OCI-LY3 (cell line): Measurements from ENCODE around the gene COX6A2.

Experiments used
- H2AFZ ChIP-seq: fragments of 200-600, 300-600 bp; shearing (Covaris generic); 2 replicates; pipeline ENCODE4 v1.6.0; 2014; ENCODE audit warnings: antibody characterized with exemption, low read depth, low read length
- H3K27ac ChIP-seq: fragments of 200-600, 300-600 bp; sonication (generic); 2 replicates; pipeline ENCODE4 v1.5.1; 2014; ENCODE audit warnings: mild to moderate bottlenecking, low read length, moderate library complexity, mixed read lengths
- H3K27me3 ChIP-seq: fragments of 200-600, 300-600 bp; sonication (generic); 2 replicates; pipeline ENCODE4 v1.6.1; 2014; ENCODE audit warnings: low read depth, low read length, mixed read lengths
- H3K36me3 ChIP-seq: fragments of 200-600, 300-600 bp; sonication (generic); replicated peaks from 2 replicates; pipeline ENCODE3; 2014; ENCODE audit warnings: low read depth, low read length, mixed read lengths
- H3K4me1 ChIP-seq: fragments of 300-600, 200-600 bp; sonication (generic); 2 replicates; pipeline ENCODE4 v1.6.1; 2014; ENCODE audit warnings: low read length, mixed read lengths
- H3K4me2 ChIP-seq: fragments of 200-600, 300-600 bp; sonication (generic); 2 replicates; pipeline ENCODE4 v1.6.1; 2014; ENCODE audit warnings: low read length, mixed read lengths
- H3K4me3 ChIP-seq: fragments of 300-600, 200-600 bp; sonication (generic); 2 replicates; pipeline ENCODE4 v1.5.1; 2014; ENCODE audit warnings: antibody characterized with exemption, mild to moderate bottlenecking, low read length, moderate library complexity
- H3K79me2 ChIP-seq: fragments of 300-600, 200-600 bp; shearing (Covaris generic); 2 replicates; pipeline ENCODE4 v1.6.1; 2014; ENCODE audit warnings: mild to moderate bottlenecking, low read length, mixed read lengths
- H3K9ac ChIP-seq: fragments of 300-600, 200-600 bp; shearing (Covaris generic); 2 replicates; pipeline ENCODE4 v1.6.0; 2014; ENCODE audit warnings: mild to moderate bottlenecking, low read length, moderate library complexity
- H3K9me3 ChIP-seq: fragments of 200-600, 300-600 bp; shearing (Covaris generic); 2 replicates; pipeline ENCODE4 v1.6.1; 2014; ENCODE audit warnings: low read length, mixed read lengths; ENCODE audit not compliant: insufficient read depth
- H4K20me1 ChIP-seq: fragments of 200-600, 300-600 bp; sonication (generic); 2 replicates; pipeline ENCODE4 v1.6.1; 2016; ENCODE audit warnings: low read length, mixed read lengths; ENCODE audit not compliant: insufficient read depth
- CTCF ChIP-seq: fragments of 200-600, 300-600 bp; sonication (generic); IDR thresholded peaks from 2 replicates; pipeline ENCODE4 v1.5.1; 2014; ENCODE audit warnings: antibody characterized with exemption, low read length, low read depth
- EZH2phosphoT487 ChIP-seq: fragments of 200-600 bp; shearing (Covaris generic); IDR thresholded peaks from 2 replicates; pipeline ENCODE4 v1.6.1; 2018; ENCODE audit warnings: antibody characterized with exemption, mixed run types, low read depth

COX6A2 gene

GRCh38 chr16:31386157-31386984 lies 41.8 kb downstream of the COX6A2 start:
- H3K9me3 ChIP-seq, result no peaks in the 10 kb centered on the region
- 0 out of 2 replicates have a peak overlapping the region, but pooled peaks have one; percentile 3 for H3K4me2 ChIP-seq
- H3K4me3 ChIP-seq, result no peak overlapping the region
- H3K27ac ChIP-seq, result no peak overlapping the region
- peaks cover 11% of the 10 kb centered on the region for H3K4me1 ChIP-seq
- peaks cover 3% of the 10 kb centered on the region; the same call in 1 of the 2 replicates for H4K20me1 ChIP-seq
- H3K79me2 ChIP-seq, result no peaks in the 10 kb centered on the region
- H2AFZ ChIP-seq, result no peak overlapping the region
- no peaks in the 10 kb centered on the region for H3K36me3 ChIP-seq
- H3K9ac ChIP-seq, result no peak overlapping the region
- no peak for TF ChIP-seq EZH2phosphoT487
- H3K27me3 ChIP-seq, result peaks cover 13% of the 10 kb centered on the region; the same call in 1 of the 2 replicates

- Histone ChIP-seq H3K27me3 (peaks cover 13% of the 10 kb centered on the region; the same call in 1 of the 2 replicates), H3K79me2 (no peaks in the 10 kb centered on the region), H3K36me3 (no peaks in the 10 kb centered on the region), H3K4me3 (no peak overlapping the region), H3K9ac (no peak overlapping the region), H3K4me1 (peaks cover 11% of the 10 kb centered on the region), H3K9me3 (no peaks in the 10 kb centered on the region), H4K20me1 (peaks cover 3% of the 10 kb centered on the region; the same call in 1 of the 2 replicates), H3K4me2 (no peak overlapping the region), H3K27ac (no peak overlapping the region), H2AFZ (no peak overlapping the region)
- no peak for TF ChIP-seq CTCF
Measured at GRCh38 chr16:31385680-31386079, 42.5 kb downstream of the COX6A2 start.

GRCh38 chr16:31382485-31383161 lies 45.5 kb downstream of the COX6A2 start:
- Histone ChIP-seq H3K4me3 (no peak overlapping the region), H2AFZ (no peak overlapping the region), H3K79me2 (no peaks in the 10 kb centered on the region), H3K4me1 (peaks cover 11% of the 10 kb centered on the region), H3K9ac (no peak overlapping the region), H3K36me3 (peaks cover 3% of the 10 kb centered on the region), H3K4me2 (no peak overlapping the region), H3K27ac (no peak overlapping the region), H4K20me1 (peaks cover 3% of the 10 kb centered on the region; the same call in 1 of the 2 replicates), H3K9me3 (no peaks in the 10 kb centered on the region), H3K27me3 (peaks cover 13% of the 10 kb centered on the region; the same call in 1 of the 2 replicates)
- TF ChIP-seq EZH2phosphoT487, result no peak
- peak; percentile 85 for TF ChIP-seq CTCF

GRCh38 chr16:31380201-31380600 lies 48.0 kb downstream of the COX6A2 start:
- no peak overlapping the region for H3K4me2 ChIP-seq
- H3K36me3 ChIP-seq, result peaks cover 19% of the 10 kb centered on the region
- no peak overlapping the region for H3K4me3 ChIP-seq
- H4K20me1 ChIP-seq, result peaks cover 3% of the 10 kb centered on the region; the same call in 1 of the 2 replicates
- H3K4me1 ChIP-seq, result peaks cover 14% of the 10 kb centered on the region
- H3K27ac ChIP-seq, result no peak overlapping the region
- H2AFZ ChIP-seq, result no peak overlapping the region
- 0 out of 2 replicates have a peak, but pooled peaks cover 2% of the 10 kb centered on the region for H3K9me3 ChIP-seq
- no peaks in the 10 kb centered on the region for H3K79me2 ChIP-seq
- no peaks in the 10 kb centered on the region for H3K27me3 ChIP-seq
- TF ChIP-seq CTCF, result no peak
- no peak for TF ChIP-seq EZH2phosphoT487
- H3K9ac ChIP-seq, result no peak overlapping the region
